H1 (cell line): Measurements from ENCODE around the gene VRK3.
A peak's percentile ranks its signal among the peaks of the same experiment; 100 is the strongest.

Source experiments
- GTF2F1 ChIP-seq: IDR thresholded peaks from 2 replicates; pipeline ENCODE4 v1.6.1; 2012; ENCODE audit warnings: low read depth, low read length, improper control_type of control experiment, borderline replicate concordance
- RAD21 ChIP-seq, 2 experiments: IDR thresholded peaks in 1 of 2; conservative IDR thresholded peaks in 1 of 2; 2 replicates each; pipeline ENCODE4 v1.6.1; 2011; ENCODE audit warnings: low read depth in 2 of 2, low read length in 2 of 2, improper control_type of control experiment in 1 of 2, inconsistent platforms in 1 of 2, mild to moderate bottlenecking in 1 of 2, moderate library complexity in 1 of 2
- SIN3A ChIP-seq, 2 experiments: IDR thresholded peaks in 1 of 2; conservative IDR thresholded peaks in 1 of 2; 2 replicates each; pipeline ENCODE4 v1.6.1; 2011 to 2012; ENCODE audit warnings: low read length in 2 of 2, improper control_type of control experiment in 1 of 2, low read depth in 1 of 2, mild to moderate bottlenecking in 1 of 2

GRCh38 chr19:50008532-50008931 is 16.6 kb downstream of the VRK3 start:
- peak; percentile 60 to 64 for TF ChIP-seq RAD21 (IDR thresholded peaks at IDR 0.05 in 1 of 2, conservative IDR thresholded peaks at IDR 0.05 in 1 of 2; ENCODE audit: low read depth in 2 of 2, low read length in 2 of 2)
- no peak for TF ChIP-seq SIN3A (conservative IDR thresholded peaks at IDR 0.05 in 1 of 2, IDR thresholded peaks at IDR 0.05 in 1 of 2; ENCODE audit: low read depth in 1 of 2, low read length in 2 of 2)
- no peak for TF ChIP-seq GTF2F1
